Progenitor cell of endocrine pancreas (in vitro differentiated cells): ENCODE measurements around the gene MSRB1. TPM values are rescaled to one million over a fixed set of nuclear protein-coding genes. Genes with fewer than 3 reads are reported as not detected.
A peak's percentile ranks its signal among the peaks of the same experiment; 100 is the strongest.

Experiments used
- DNase-seq: peaks from one replicate; pipeline ENCODE4 v3.0.0; 2021; ENCODE audit warnings: low spot score; ENCODE audit not compliant: unreplicated experiment
- H3K27ac Mint-ChIP-seq: 2 replicates; pipeline ENCODE4 v1.8.0; 2021; ENCODE audit warnings: mild to moderate bottlenecking, moderate library complexity, mixed read lengths
- H3K27me3 Mint-ChIP-seq: 2 replicates; pipeline ENCODE4 v1.8.0; 2021; ENCODE audit warnings: mixed read lengths
- H3K36me3 Mint-ChIP-seq: 2 replicates; pipeline ENCODE4 v1.8.0; 2022; ENCODE audit warnings: mixed read lengths; ENCODE audit not compliant: insufficient read depth
- H3K4me1 Mint-ChIP-seq: 2 replicates; pipeline ENCODE4 v1.8.0; 2021; ENCODE audit warnings: low read depth, mixed read lengths
- H3K4me3 Mint-ChIP-seq: 2 replicates; pipeline ENCODE4 v1.8.0; 2021; ENCODE audit warnings: low read depth, mild to moderate bottlenecking, moderate library complexity, mixed read lengths
- H3K9me3 Mint-ChIP-seq: 2 replicates; pipeline ENCODE4 v1.8.0; 2021; ENCODE audit warnings: low read depth, mixed read lengths
- CTCF ChIP-seq: fragments of 200-600 bp; sonication (generic); IDR thresholded peaks from one replicate; pipeline ENCODE4 v1.5.0; 2021; ENCODE audit warnings: antibody characterized with exemption, mild to moderate bottlenecking; ENCODE audit not compliant: unreplicated experiment
- total RNA-seq: library from RNA; stranded (reverse); gene quantifications from 2 replicates; pipeline ENCODE4 v1.2.1, GENCODE V29; 2021

MSRB1 gene
- total RNA-seq, 1 donor from 2014 or later, result 28.9 TPM

GRCh38 chr16:1990351-1991134 is 47.5 kb upstream of the MSRB1 start:
- Mint-ChIP-seq H3K27ac (no peak overlapping the region), H3K27me3 (peaks cover 32% of the 10 kb centered on the region), H3K9me3 (no peaks in the 10 kb centered on the region), H3K4me1 (peaks cover 2% of the 10 kb centered on the region), H3K36me3 (peaks cover 2% of the 10 kb centered on the region), H3K4me3 (peak overlapping the region; percentile 68)
- no peak for TF ChIP-seq CTCF
- no peak for DNase-seq

- Mint-ChIP-seq H3K27ac (no peak overlapping the region), H3K4me1 (peaks cover 4% of the 10 kb centered on the region), H3K36me3 (peaks cover 2% of the 10 kb centered on the region), H3K9me3 (no peaks in the 10 kb centered on the region), H3K27me3 (peaks cover 32% of the 10 kb centered on the region), H3K4me3 (no peak overlapping the region)
- TF ChIP-seq CTCF, result no peak
- DNase-seq, result no peak
Measured at GRCh38 chr16:1990101-1990350, 47.0 kb upstream of the MSRB1 start.

GRCh38 chr16:1989209-1990100 is 46.5 kb upstream of the MSRB1 start, which contains the start of gene SYNGR3:
Gene SYNGR3 (plus strand): TSS chr16:1989970. CDS start chr16:1990103, 133 bp downstream.
- Mint-ChIP-seq H3K27me3 (peaks cover 32% of the 10 kb centered on the region), H3K36me3 (peaks cover 2% of the 10 kb centered on the region), H3K27ac (peak within 1 kb of the TSS; percentile 67), H3K9me3 (no peaks in the 10 kb centered on the region), H3K4me1 (peaks cover 7% of the 10 kb centered on the region), H3K4me3 (peak within 1 kb of the TSS; percentile 68)
- no peak for TF ChIP-seq CTCF
- no peak for DNase-seq

GRCh38 chr16:1987198-1987597 is 44.2 kb upstream of the MSRB1 start:
- H3K36me3 Mint-ChIP-seq, result peaks cover 2% of the 10 kb centered on the region
- H3K4me3 Mint-ChIP-seq, result no peak overlapping the region
- H3K27me3 Mint-ChIP-seq, result peaks cover 35% of the 10 kb centered on the region
- no peak for DNase-seq
- H3K9me3 Mint-ChIP-seq, result no peaks in the 10 kb centered on the region
- no peak overlapping the region for H3K27ac Mint-ChIP-seq
- H3K4me1 Mint-ChIP-seq, result peaks cover 12% of the 10 kb centered on the region
- TF ChIP-seq CTCF, result no peak

- TF ChIP-seq CTCF, result no peak
- peaks cover 2% of the 10 kb centered on the region for H3K36me3 Mint-ChIP-seq
Measured at GRCh38 chr16:1985466-1986150, 42.6 kb upstream of the MSRB1 start.

More at GRCh38 chr16:1985466-1986150, 42.6 kb upstream of the MSRB1 start:
- H3K27me3 Mint-ChIP-seq, result peaks cover 41% of the 10 kb centered on the region
- peaks cover 12% of the 10 kb centered on the region for H3K4me1 Mint-ChIP-seq
- DNase-seq, result no peak
- H3K27ac Mint-ChIP-seq, result no peak overlapping the region
- no peaks in the 10 kb centered on the region for H3K9me3 Mint-ChIP-seq
- peak overlapping the region; percentile 83 for H3K4me3 Mint-ChIP-seq
